ENCODE results near the gene ZCRB1.

GRCh38 chr12:42336286-42336685, 10.4 kb upstream of the ZCRB1 start:
- TF ChIP-seq CTCF (IDR thresholded peaks at IDR 0.05) (no peak), POLR2A (IDR thresholded peaks at IDR 0.05) (no peak)
